Ishikawa (cell line): ENCODE results near the gene SLC15A5.

ENCODE experiments used
- CEBPB ChIP-seq: IDR thresholded peaks from 2 replicates; pipeline ENCODE4 v1.6.1; 2012
- CREB1 ChIP-seq: IDR thresholded peaks from 2 replicates; pipeline ENCODE4 v1.6.1; 2012; ENCODE audit warnings: low read depth
- EGR1 ChIP-seq: IDR thresholded peaks from 2 replicates; pipeline ENCODE4 v1.6.1; 2012
- EP300 ChIP-seq: IDR thresholded peaks from 2 replicates; pipeline ENCODE4 v1.6.1; 2012; ENCODE audit warnings: borderline replicate concordance
- FOXM1 ChIP-seq: IDR thresholded peaks from 2 replicates; pipeline ENCODE4 v1.6.1; 2012; ENCODE audit warnings: low read depth, borderline replicate concordance
- MAX ChIP-seq: IDR thresholded peaks from 2 replicates; pipeline ENCODE4 v1.6.1; 2012
- NFIC ChIP-seq: IDR thresholded peaks from 2 replicates; pipeline ENCODE4 v1.6.1; 2012
- RAD21 ChIP-seq: IDR thresholded peaks from 2 replicates; pipeline ENCODE4 v1.6.1; 2012; ENCODE audit warnings: low read depth
- REST ChIP-seq: IDR thresholded peaks from 2 replicates; pipeline ENCODE4 v1.6.1; 2012; ENCODE audit warnings: low read depth, mild to moderate bottlenecking
- TAF1 ChIP-seq: IDR thresholded peaks from 2 replicates; pipeline ENCODE4 v1.6.1; 2012; ENCODE audit warnings: low read depth, mild to moderate bottlenecking
- TCF12 ChIP-seq: IDR thresholded peaks from 2 replicates; pipeline ENCODE4 v1.6.1; 2012; ENCODE audit warnings: low read depth
- TEAD4 ChIP-seq: IDR thresholded peaks from 2 replicates; pipeline ENCODE4 v1.6.1; 2012
- USF1 ChIP-seq: IDR thresholded peaks from 2 replicates; pipeline ENCODE4 v1.6.1; 2012
- YY1 ChIP-seq: IDR thresholded peaks from 2 replicates; pipeline ENCODE4 v1.6.1; 2012; ENCODE audit warnings: low read depth

GRCh38 chr12:16198884-16199283 lies 78.6 kb downstream of the SLC15A5 start:
- TF ChIP-seq TAF1 (no peak), CREB1 (no peak), USF1 (no peak), EGR1 (no peak), REST (no peak), FOXM1 (no peak), CEBPB (no peak), TEAD4 (no peak), NFIC (no peak), MAX (no peak), TCF12 (no peak), RAD21 (no peak), EP300 (no peak), YY1 (no peak)
